Fibroblast of skin of right biceps (primary cell): ENCODE results near the gene FNDC3B.

Experiments
- DNase-seq: peaks from one replicate; pipeline ENCODE4 v3.0.0-alpha.2; 2013

Gene FNDC3B

GRCh38 chr3:172296975-172297332, 257.6 kb downstream of the FNDC3B start:
- no peak for DNase-seq

GRCh38 chr3:172298247-172298646, 258.9 kb downstream of the FNDC3B start:
- DNase-seq = no peak

- no peak for DNase-seq
Observed at GRCh38 chr3:172300187-172300586, 260.8 kb downstream of the FNDC3B start.

GRCh38 chr3:172300862-172301261, 261.5 kb downstream of the FNDC3B start:
- DNase-seq = no peak

- no peak for DNase-seq
Observed at GRCh38 chr3:172302203-172302602, 262.8 kb downstream of the FNDC3B start.

GRCh38 chr3:172303181-172303580, 263.8 kb downstream of the FNDC3B start:
- no peak for DNase-seq

- DNase-seq = no peak
Observed at GRCh38 chr3:172303941-172304558, 264.7 kb downstream of the FNDC3B start.

GRCh38 chr3:172305552-172305951, 266.2 kb downstream of the FNDC3B start:
- DNase-seq = peak; percentile 65

GRCh38 chr3:172305974-172306373, 266.6 kb downstream of the FNDC3B start:
- DNase-seq = no peak

- DNase-seq = no peak
Observed at GRCh38 chr3:172307141-172307560, 267.8 kb downstream of the FNDC3B start.

GRCh38 chr3:172309059-172309458, 269.7 kb downstream of the FNDC3B start:
- no peak for DNase-seq

- no peak for DNase-seq
Observed at GRCh38 chr3:172309741-172310427, 270.5 kb downstream of the FNDC3B start.

- no peak for DNase-seq
Observed at GRCh38 chr3:172310428-172310760, 271.0 kb downstream of the FNDC3B start.

- DNase-seq = no peak
Observed at GRCh38 chr3:172311217-172311616, 271.8 kb downstream of the FNDC3B start.

GRCh38 chr3:172312001-172312400, 272.6 kb downstream of the FNDC3B start:
- DNase-seq = peak; percentile 40

- no peak for DNase-seq
Observed at GRCh38 chr3:172312711-172313110, 273.3 kb downstream of the FNDC3B start.

GRCh38 chr3:172313671-172314070, 274.3 kb downstream of the FNDC3B start:
- no peak for DNase-seq

GRCh38 chr3:172314591-172315160, 275.3 kb downstream of the FNDC3B start:
- DNase-seq = no peak

- peak; percentile 56 for DNase-seq
Observed at GRCh38 chr3:172315401-172316091, 276.2 kb downstream of the FNDC3B start.

- DNase-seq = no peak
Observed at GRCh38 chr3:172316758-172317157, 277.4 kb downstream of the FNDC3B start.

GRCh38 chr3:172317481-172317880, 278.1 kb downstream of the FNDC3B start:
- no peak for DNase-seq

- peak; percentile 94 for DNase-seq
Observed at GRCh38 chr3:172317984-172318383, 278.6 kb downstream of the FNDC3B start.

GRCh38 chr3:172319595-172319994, 280.2 kb downstream of the FNDC3B start:
- no peak for DNase-seq

- DNase-seq = no peak
Observed at GRCh38 chr3:172320468-172320867, 281.1 kb downstream of the FNDC3B start.
